ENCODE measurements around the gene CCT2.

DNA sequence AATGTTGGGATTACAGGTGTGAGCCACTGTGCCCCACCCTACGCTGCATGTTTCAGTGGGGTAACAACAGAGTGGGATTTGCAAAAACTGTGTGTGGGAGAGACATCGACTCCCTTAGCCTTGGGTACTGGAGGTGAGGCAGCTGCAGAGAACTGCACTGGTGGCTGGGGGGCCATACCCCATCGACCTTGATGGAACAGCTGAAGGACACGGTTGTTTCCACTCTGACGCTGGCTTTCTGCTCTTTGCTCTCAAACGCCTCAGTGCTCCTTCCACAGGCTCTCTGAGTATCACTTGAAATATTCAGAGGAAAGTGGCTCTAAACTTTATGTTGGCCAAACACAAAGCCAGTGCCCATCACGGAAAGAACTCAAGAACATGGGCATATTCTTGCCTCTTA lies 56.3 kb downstream of the CCT2 start:
- no peak for TF ChIP-seq POLR2A (IDR thresholded peaks at IDR 0.05)
- TF ChIP-seq, protein P1, sequence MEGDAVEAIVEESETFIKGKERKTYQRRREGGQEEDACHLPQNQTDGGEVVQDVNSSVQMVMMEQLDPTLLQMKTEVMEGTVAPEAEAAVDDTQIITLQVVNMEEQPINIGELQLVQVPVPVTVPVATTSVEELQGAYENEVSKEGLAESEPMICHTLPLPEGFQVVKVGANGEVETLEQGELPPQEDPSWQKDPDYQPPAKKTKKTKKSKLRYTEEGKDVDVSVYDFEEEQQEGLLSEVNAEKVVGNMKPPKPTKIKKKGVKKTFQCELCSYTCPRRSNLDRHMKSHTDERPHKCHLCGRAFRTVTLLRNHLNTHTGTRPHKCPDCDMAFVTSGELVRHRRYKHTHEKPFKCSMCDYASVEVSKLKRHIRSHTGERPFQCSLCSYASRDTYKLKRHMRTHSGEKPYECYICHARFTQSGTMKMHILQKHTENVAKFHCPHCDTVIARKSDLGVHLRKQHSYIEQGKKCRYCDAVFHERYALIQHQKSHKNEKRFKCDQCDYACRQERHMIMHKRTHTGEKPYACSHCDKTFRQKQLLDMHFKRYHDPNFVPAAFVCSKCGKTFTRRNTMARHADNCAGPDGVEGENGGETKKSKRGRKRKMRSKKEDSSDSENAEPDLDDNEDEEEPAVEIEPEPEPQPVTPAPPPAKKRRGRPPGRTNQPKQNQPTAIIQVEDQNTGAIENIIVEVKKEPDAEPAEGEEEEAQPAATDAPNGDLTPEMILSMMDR (IDR thresholded peaks at IDR 0.05) = no peak

All from uterus (tissue), 2 donors.